ENCODE data around the gene VPS37D.
"Not testable (repeated sequence)": the region's sequence is repeated elsewhere in the genome, so short reads cannot be mapped to it uniquely, and the experiment has no call there.

Gene VPS37D

GRCh38 chr7:73706126-73707044 is 38.8 kb downstream of the VPS37D start:
- DNase-seq: peak; percentile 53

GRCh38 chr7:73707045-73707631 is 39.5 kb downstream of the VPS37D start:
- peak; percentile 92 for DNase-seq

DNA sequence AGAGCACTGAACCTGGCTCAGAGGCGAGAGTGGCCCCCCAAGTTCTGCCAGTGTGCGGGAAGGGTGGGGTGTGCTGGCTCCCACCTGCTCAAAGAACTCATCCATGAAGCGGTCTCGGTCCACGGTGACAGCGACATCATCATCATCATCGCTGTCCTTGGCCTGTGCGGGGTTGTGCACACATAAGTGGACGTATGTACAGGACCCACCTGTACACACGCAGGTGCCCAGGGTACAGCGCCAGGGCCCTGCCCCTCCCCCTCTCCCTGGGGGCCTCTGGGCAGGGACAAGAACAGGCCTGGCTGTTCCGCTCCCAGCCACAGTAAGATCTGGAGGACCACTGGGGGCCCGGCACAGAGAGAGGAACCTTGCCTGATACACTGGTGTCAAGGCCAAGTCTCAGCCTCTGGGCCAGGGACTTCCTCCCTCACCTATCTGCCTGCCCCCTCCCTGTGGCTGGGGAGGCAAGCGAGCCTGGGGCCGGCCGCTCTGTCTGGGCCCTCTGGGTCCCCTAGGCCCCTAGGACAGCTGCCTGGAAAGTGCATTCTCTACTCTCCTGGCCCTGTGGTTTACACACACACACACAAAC is 41.4 kb downstream of the VPS37D start:
- no peak for DNase-seq

- no peak for DNase-seq
These were observed 45.1 kb downstream of the VPS37D start for GRCh38 chr7:73712773-73713172.

GRCh38 chr7:73713319-73713718 is 45.7 kb downstream of the VPS37D start:
- DNase-seq: not testable (repeated sequence)

GRCh38 chr7:73715648-73716317 is 48.2 kb downstream of the VPS37D start:
- DNase-seq: peak; percentile 75

- peak; percentile 74 for DNase-seq
These were observed 48.8 kb downstream of the VPS37D start for GRCh38 chr7:73716318-73716890.

GRCh38 chr7:73717025-73717807 is 49.6 kb downstream of the VPS37D start:
- DNase-seq: no peak

- DNase-seq: no peak
These were observed 50.4 kb downstream of the VPS37D start for GRCh38 chr7:73717991-73718405.

DNA sequence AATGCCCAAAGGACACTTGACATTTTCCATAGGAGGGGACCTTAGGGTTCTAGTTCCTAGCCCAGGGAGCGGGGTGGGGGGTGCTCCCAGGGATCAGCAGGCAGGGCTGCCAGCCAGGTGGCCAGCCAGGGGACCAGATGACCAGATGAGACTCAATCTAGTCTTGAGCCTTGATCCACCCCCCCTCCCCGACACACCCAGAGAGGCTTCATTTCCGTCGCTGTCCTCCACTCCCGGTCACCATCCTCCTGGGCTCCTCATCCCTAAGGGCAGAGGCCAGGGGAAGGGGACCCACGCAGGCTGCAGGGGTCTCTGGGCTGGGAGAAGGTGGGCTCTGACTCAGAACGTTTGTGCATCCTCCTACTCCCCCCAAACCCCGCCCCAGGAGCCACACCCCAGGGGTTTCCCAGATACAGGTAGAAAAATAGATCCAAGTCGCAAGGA is 50.8 kb downstream of the VPS37D start:
- no peak for DNase-seq

DNA sequence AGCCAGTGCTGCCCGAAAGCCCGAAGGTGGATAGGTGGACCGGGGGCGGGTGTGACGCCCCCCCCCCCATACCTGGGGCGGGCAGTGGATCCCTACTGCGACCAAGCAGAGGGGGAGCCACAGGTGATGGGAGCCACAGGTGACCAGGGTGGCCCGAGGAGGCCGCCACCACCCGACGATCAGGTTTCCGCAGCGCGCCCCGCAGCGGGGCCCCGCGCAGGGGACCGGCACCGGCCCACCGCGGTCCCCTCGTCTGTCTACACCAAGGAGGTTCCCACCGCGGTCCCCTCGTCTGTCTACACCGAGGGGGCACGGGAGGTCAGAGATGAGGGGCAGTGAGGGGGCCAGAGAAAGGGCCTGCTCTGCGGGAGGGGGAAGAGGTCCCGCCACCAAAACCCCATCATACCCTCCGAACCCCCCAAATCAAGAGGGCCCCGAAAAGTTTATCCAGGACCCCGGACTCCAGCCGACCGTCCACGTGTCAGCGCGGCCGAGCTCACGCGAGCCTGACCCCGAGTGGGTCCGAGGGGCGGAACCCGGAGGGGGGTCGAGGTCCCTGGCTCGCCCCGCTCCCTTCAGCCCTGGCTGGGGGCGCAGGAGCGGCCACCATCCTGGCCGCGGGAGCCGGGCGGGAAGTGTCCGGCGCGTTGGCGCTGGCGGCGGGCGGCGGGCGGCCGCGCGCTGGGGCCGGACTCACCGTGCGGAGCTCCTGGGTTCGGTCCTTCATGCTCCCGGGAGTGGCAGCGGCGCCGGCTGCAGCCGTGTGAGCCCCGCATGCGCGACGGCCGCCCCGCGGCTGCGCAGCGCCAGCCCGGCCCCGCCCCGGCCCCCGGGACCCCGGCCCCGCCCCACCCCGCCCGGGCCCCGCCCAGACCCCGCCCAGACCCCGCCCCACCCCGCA is 51.5 kb downstream of the VPS37D start, which contains the start of gene STX1A:
Gene STX1A (minus strand): TSS at position 765 of the 901 bp plus-strand sequence. CDS start 38 bp downstream, at position 727.
- peak; percentile 73 for DNase-seq

DNA sequence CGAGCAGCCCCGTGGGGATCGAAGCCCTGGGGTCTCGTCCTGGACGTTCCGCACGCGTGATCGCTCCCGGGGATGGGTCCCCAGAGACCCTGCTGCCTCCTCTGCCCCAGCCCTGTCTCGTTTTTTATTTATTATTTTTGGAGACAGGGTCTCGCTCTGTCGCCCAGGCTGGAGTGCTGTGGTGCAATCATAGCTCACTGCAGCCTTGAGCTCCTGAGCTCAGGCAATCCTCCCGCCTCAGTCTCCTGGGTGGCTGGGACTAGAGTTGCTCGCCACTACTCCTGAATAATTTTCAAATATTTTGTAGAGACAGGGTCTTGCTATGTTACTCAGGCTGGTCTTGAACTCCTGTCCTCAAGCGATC is 52.2 kb downstream of the VPS37D start:
- no peak for DNase-seq

- DNase-seq: not testable (repeated sequence)
These were observed 52.8 kb downstream of the VPS37D start for GRCh38 chr7:73720443-73720842.

DNA sequence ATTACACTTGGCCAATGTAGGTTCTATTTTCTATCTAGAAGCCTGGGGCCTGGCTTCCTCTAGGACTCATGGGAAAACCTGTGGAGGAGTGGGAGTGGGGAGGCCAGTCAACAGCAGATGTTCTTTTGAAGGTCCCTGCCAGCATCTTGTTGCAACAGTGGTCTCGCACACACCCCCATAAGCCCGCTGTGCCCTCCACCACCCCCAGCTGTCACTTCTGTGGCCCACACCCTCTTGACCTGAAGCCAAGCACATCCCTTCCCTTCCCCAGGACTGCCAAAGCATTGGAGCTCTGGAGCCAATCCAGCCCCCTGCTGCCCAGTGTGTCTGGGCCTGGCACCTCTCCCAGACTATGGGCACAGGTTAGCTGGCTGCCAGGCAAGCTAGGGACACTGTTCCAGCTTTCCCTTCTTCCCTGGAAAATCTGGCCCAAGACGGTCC is 53.8 kb downstream of the VPS37D start:
- DNase-seq: peak; percentile 31
